Measurements from ENCODE around the gene FABP1. TPM values are rescaled to one million over a fixed set of nuclear protein-coding genes. Genes with fewer than 3 reads are reported as not detected.

FABP1 gene
- total RNA-seq, 4 donors from 2014 or later = not detected

- no peaks in the 10 kb centered on the region for H3K9me3 ChIP-seq
- H3K36me3 ChIP-seq = peaks cover 0 to 12% (median 0%) of the 10 kb centered on the region in 3 donors
- DNase-seq (ENCODE audit: low spot score in 2 of 2) = peak in 1 of 2 donors; percentile 30
- peaks cover 0 to 51% (median 16%) of the 10 kb centered on the region in 4 donors for H3K4me1 ChIP-seq
- 5 to 9% methylated on average over 16 to 35 of the region's 37 CpGs for WGBS, 2 donors
- TF ChIP-seq, protein P1, sequence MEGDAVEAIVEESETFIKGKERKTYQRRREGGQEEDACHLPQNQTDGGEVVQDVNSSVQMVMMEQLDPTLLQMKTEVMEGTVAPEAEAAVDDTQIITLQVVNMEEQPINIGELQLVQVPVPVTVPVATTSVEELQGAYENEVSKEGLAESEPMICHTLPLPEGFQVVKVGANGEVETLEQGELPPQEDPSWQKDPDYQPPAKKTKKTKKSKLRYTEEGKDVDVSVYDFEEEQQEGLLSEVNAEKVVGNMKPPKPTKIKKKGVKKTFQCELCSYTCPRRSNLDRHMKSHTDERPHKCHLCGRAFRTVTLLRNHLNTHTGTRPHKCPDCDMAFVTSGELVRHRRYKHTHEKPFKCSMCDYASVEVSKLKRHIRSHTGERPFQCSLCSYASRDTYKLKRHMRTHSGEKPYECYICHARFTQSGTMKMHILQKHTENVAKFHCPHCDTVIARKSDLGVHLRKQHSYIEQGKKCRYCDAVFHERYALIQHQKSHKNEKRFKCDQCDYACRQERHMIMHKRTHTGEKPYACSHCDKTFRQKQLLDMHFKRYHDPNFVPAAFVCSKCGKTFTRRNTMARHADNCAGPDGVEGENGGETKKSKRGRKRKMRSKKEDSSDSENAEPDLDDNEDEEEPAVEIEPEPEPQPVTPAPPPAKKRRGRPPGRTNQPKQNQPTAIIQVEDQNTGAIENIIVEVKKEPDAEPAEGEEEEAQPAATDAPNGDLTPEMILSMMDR (IDR thresholded peaks at IDR 0.05) = no peak
- peak in 1 of 2 donors; percentile 29 for TF ChIP-seq EP300 (IDR thresholded peaks at IDR 0.05)
- H3K27me3 ChIP-seq = no peaks in the 10 kb centered on the region
- peak overlapping the region; percentile 60 to 97 (median 86) for H3K27ac ChIP-seq
- peak overlapping the region; percentile 41 to 81 (median 64) for H3K4me3 ChIP-seq
Observed at GRCh38 chr2:88170472-88170892, 42.6 kb upstream of the FABP1 start.

GRCh38 chr2:88168386-88168785 lies 40.5 kb upstream of the FABP1 start:
- peaks cover 0 to 61% (median 26%) of the 10 kb centered on the region in 4 donors for H3K4me1 ChIP-seq
- WGBS, 2 donors = 62 to 72% methylated on average over 7 of the region's 7 CpGs
- no peaks in the 10 kb centered on the region for H3K27me3 ChIP-seq
- H3K4me3 ChIP-seq = no peak overlapping the region
- H3K36me3 ChIP-seq = no peaks in the 10 kb centered on the region
- TF ChIP-seq EP300 (IDR thresholded peaks at IDR 0.05) (no peak), POLR2A (IDR thresholded peaks at IDR 0.05) (no peak)
- TF ChIP-seq, protein P1 (IDR thresholded peaks at IDR 0.05) = no peak
- H3K27ac ChIP-seq = peak overlapping the region; percentile 37 to 97 (median 70)
- no peak for DNase-seq (ENCODE audit: low spot score in 2 of 2)
- no peaks in the 10 kb centered on the region for H3K9me3 ChIP-seq

GRCh38 chr2:88167740-88168139 lies 39.9 kb upstream of the FABP1 start:
- no peaks in the 10 kb centered on the region for H3K36me3 ChIP-seq
- peaks cover 0 to 57% (median 26%) of the 10 kb centered on the region in 4 donors for H3K4me1 ChIP-seq
- H3K27me3 ChIP-seq = no peaks in the 10 kb centered on the region
- H3K27ac ChIP-seq = peak overlapping the region; percentile 54 to 97 (median 81)
- DNase-seq (ENCODE audit: low spot score in 2 of 2) = no peak
- H3K4me3 ChIP-seq = no peak overlapping the region
- WGBS, 2 donors = 90 to 92% methylated on average over 2 of the region's 2 CpGs
- H3K9me3 ChIP-seq = no peaks in the 10 kb centered on the region
- TF ChIP-seq, protein P1 (IDR thresholded peaks at IDR 0.05) = no peak
- TF ChIP-seq EP300 (IDR thresholded peaks at IDR 0.05) (no peak), POLR2A (IDR thresholded peaks at IDR 0.05) (no peak)

DNA sequence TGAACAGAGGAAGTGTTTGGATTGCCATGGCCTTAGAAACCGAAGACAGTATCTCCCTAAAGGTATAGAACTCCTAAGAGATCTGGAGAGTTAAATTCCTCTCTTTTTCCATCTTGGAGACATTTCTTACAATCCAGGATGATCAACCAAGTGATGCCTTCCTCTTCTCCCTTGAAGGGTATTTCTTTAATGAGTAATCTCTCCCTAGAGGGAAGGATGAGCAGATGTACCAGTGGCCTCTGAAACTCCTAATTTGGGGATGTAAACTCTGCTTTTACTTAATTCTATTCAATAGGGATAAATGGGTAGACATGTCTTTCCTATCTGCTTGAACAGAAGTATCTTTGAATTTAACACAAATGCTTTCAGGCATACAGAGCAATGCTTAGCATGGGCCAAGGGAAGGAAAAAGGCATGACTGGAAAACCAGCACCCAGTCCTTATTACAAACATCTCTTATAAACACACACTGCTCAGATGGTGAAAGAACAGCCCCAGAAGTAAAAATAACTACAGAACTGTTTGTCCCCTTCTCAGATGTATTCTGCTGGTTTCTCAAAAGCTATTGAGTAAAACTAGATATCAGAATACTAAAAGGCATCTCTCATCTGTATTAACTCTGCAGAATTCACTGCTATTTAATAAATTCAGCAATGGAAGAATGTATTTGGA lies 37.6 kb upstream of the FABP1 start:
- TF ChIP-seq EP300 (IDR thresholded peaks at IDR 0.05) = peak in 1 of 2 donors; percentile 71
- no peak for TF ChIP-seq POLR2A (IDR thresholded peaks at IDR 0.05)
- no peaks in the 10 kb centered on the region for H3K27me3 ChIP-seq
- no peak for DNase-seq (ENCODE audit: low spot score in 2 of 2)
- H3K27ac ChIP-seq = peak overlapping the region; percentile 77 to 97 (median 87)
- WGBS, 2 donors = 0% methylated on average over 1 of the region's 1 CpG
- no peak overlapping the region for H3K4me3 ChIP-seq
- no peaks in the 10 kb centered on the region for H3K36me3 ChIP-seq
- H3K4me1 ChIP-seq = peaks cover 0 to 46% (median 25%) of the 10 kb centered on the region in 4 donors
- H3K9me3 ChIP-seq = no peaks in the 10 kb centered on the region

DNA sequence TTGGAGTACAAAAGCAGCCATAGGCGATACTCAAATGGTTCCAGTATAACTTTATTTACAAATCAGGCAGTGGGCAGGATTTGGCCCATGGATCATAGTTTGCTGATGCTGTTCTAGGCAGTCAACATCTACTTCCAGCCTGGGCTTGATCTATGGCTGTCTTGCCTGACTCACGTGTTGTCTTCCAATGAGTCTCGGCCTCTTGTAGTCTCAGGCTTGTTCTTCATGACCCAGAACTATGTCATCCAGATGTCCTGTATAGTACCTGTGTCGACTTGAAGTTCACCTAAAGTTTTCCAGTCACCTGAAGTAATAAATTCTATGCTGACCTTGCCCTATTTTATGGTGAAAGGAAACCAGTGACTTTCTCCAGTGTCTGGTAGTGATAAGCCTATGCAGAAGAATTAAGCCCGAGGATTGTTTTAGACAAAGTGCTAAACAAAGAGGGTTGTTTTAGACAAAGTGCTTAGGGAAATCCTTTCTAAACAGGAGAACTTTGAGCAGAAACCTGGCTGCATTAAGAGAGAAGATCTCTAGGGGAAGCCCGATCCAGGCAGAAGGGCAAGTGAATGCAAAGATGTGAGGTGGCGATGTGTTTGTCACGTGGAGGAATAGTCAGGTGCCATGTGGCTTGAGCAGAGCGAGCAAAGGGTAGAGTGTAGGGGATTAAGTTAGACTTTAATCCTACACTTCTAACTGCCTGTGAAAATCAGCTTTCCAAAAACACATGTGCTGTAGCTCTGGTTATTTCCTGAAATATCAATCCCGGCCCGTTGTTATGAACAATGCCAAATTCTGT lies 33.8 kb upstream of the FABP1 start:
- Histone ChIP-seq H3K27me3 (no peaks in the 10 kb centered on the region), H3K36me3 (no peaks in the 10 kb centered on the region), H3K27ac (peak overlapping the region in 2 of 4 donors; percentile 92 to 97), H3K9me3 (no peaks in the 10 kb centered on the region), H3K4me1 (peaks cover 0 to 32% (median 15%) of the 10 kb centered on the region in 4 donors), H3K4me3 (no peak overlapping the region)
- WGBS, 2 donors = 72 to 78% methylated on average over 11 of the region's 11 CpGs
- DNase-seq (ENCODE audit: low spot score in 2 of 2) = no peak
- TF ChIP-seq POLR2A (IDR thresholded peaks at IDR 0.05) = no peak
- TF ChIP-seq, protein P1 (IDR thresholded peaks at IDR 0.05) = no peak
- TF ChIP-seq EP300 (IDR thresholded peaks at IDR 0.05) = no peak
